Measurements from ENCODE around the gene INKA2.

- TF ChIP-seq, protein P1, sequence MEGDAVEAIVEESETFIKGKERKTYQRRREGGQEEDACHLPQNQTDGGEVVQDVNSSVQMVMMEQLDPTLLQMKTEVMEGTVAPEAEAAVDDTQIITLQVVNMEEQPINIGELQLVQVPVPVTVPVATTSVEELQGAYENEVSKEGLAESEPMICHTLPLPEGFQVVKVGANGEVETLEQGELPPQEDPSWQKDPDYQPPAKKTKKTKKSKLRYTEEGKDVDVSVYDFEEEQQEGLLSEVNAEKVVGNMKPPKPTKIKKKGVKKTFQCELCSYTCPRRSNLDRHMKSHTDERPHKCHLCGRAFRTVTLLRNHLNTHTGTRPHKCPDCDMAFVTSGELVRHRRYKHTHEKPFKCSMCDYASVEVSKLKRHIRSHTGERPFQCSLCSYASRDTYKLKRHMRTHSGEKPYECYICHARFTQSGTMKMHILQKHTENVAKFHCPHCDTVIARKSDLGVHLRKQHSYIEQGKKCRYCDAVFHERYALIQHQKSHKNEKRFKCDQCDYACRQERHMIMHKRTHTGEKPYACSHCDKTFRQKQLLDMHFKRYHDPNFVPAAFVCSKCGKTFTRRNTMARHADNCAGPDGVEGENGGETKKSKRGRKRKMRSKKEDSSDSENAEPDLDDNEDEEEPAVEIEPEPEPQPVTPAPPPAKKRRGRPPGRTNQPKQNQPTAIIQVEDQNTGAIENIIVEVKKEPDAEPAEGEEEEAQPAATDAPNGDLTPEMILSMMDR (conservative IDR thresholded peaks at IDR 0.05; ENCODE audit: low read depth, low read length), result no peak
- TF ChIP-seq POLR2A (IDR thresholded peaks at IDR 0.05; ENCODE audit: low read depth, low read length) (no peak), MAFK (IDR thresholded peaks at IDR 0.05; ENCODE audit: low read depth, low read length) (no peak), FOS (IDR thresholded peaks at IDR 0.05; ENCODE audit: low read depth, low read length) (no peak), BHLHE40 (IDR thresholded peaks at IDR 0.05; ENCODE audit: low read depth, low read length) (no peak), RFX5 (IDR thresholded peaks at IDR 0.05; ENCODE audit: low read depth, low read length) (no peak)
These were observed 15.9 kb downstream of the INKA2 start for GRCh38 chr1:111723091-111723806.
